OCI-LY1 (cell line): ENCODE measurements around the gene AQP12B.

ENCODE experiments used
- CTCF ChIP-seq: fragments of 200-600 bp; sonication (generic), shearing (Covaris generic); IDR thresholded peaks from 2 replicates; pipeline ENCODE4 v1.5.1; 2017; ENCODE audit warnings: mild to moderate bottlenecking, antibody characterized with exemption, low read length, moderate library complexity, mixed read lengths
- EZH2 ChIP-seq: fragments of 200-600 bp; sonication (generic), shearing (Covaris generic); IDR thresholded peaks from 2 replicates; pipeline ENCODE4 v1.8.0; 2017; ENCODE audit warnings: borderline replicate concordance, mixed run types, mild to moderate bottlenecking, antibody characterized with exemption, low read length, moderate library complexity, mixed read lengths

GRCh38 chr2:240713071-240713927 lies 30.6 kb upstream of the AQP12B start:
- TF ChIP-seq EZH2 (no peak), CTCF (no peak)
